HepG2 (cell line): ENCODE measurements around the gene SYT8. TPM values are rescaled to one million over a fixed set of nuclear protein-coding genes. Genes with fewer than 3 reads are reported as not detected.

Source experiments
- ATF1 ChIP-seq: IDR thresholded peaks from 2 replicates; pipeline ENCODE4 v1.6.1; 2016; ENCODE audit warnings: mild to moderate bottlenecking, control low read depth
- DNMT1 ChIP-seq: sonication (generic); formaldehyde crosslinking; IDR thresholded peaks from 2 replicates; pipeline ENCODE4 v1.5.1; 2020; ENCODE audit warnings: mild to moderate bottlenecking, missing genetic modification reagents
- GABPB1 ChIP-seq: IDR thresholded peaks from 2 replicates; pipeline ENCODE4 v1.6.1; 2016; ENCODE audit warnings: mild to moderate bottlenecking, missing genetic modification reagents, moderate library complexity, missing compliant biosample characterization
- GFI1 ChIP-seq: sonication (generic); formaldehyde crosslinking; IDR thresholded peaks from 2 replicates; pipeline ENCODE4 v1.5.0; 2020; ENCODE audit warnings: missing genetic modification reagents, mild to moderate bottlenecking, borderline replicate concordance
- HCFC1 ChIP-seq: fragments of 150-350 bp; IDR thresholded peaks from 2 replicates; pipeline ENCODE4 v1.6.1; 2014; ENCODE audit warnings: low read depth, low read length
- NFKBIZ ChIP-seq: IDR thresholded peaks from 2 replicates; pipeline ENCODE4 v1.6.1; 2018; ENCODE audit warnings: missing genetic modification reagents, missing compliant biosample characterization
- NONO ChIP-seq, 2 experiments: fragments of 450-650 bp in 1 of 2; sonication (generic) in 1 of 2; formaldehyde crosslinking in 1 of 2; IDR thresholded peaks in 1 of 2; conservative IDR thresholded peaks in 1 of 2; 2 replicates each; pipeline versions ENCODE4 v1.6.1 to v1.8.0; 2017 to 2022; ENCODE audit warnings: mild to moderate bottlenecking in 1 of 2, missing genetic modification reagents in 1 of 2, moderate library complexity in 1 of 2
- ZBTB20 ChIP-seq: sonication (generic); formaldehyde crosslinking; IDR thresholded peaks from 2 replicates; pipeline ENCODE4 v1.8.1; 2023; ENCODE audit warnings: missing genetic modification reagents, low read depth, mild to moderate bottlenecking, borderline replicate concordance
- ZBTB7B ChIP-seq: sonication (generic); formaldehyde crosslinking; IDR thresholded peaks from 2 replicates; pipeline ENCODE4 v1.4.0; 2020; ENCODE audit warnings: missing genetic modification reagents
- ZNF225 ChIP-seq: sonication (generic); formaldehyde crosslinking; IDR thresholded peaks from 2 replicates; pipeline ENCODE4 v1.4.0; 2020; ENCODE audit warnings: mild to moderate bottlenecking, missing genetic modification reagents
- ZNF253 ChIP-seq: sonication (generic); formaldehyde crosslinking; IDR thresholded peaks from 2 replicates; pipeline ENCODE4 v1.8.0; 2022; ENCODE audit warnings: mild to moderate bottlenecking, missing genetic modification reagents, borderline replicate concordance
- ZNF431 ChIP-seq: sonication (generic); formaldehyde crosslinking; IDR thresholded peaks from 2 replicates; pipeline ENCODE4 v1.9.0; 2022; ENCODE audit warnings: missing genetic modification reagents, low read depth, mild to moderate bottlenecking, borderline replicate concordance
- ZNF460 ChIP-seq: sonication (generic); formaldehyde crosslinking; IDR thresholded peaks from 2 replicates; pipeline ENCODE4 v1.5.1; 2020; ENCODE audit warnings: missing genetic modification reagents, mild to moderate bottlenecking, borderline replicate concordance
- ZNF512B ChIP-seq: sonication (generic); formaldehyde crosslinking; IDR thresholded peaks from 2 replicates; pipeline ENCODE4 v1.5.1; 2020; ENCODE audit warnings: missing genetic modification reagents, mild to moderate bottlenecking, borderline replicate concordance
- ZNF589 ChIP-seq: sonication (generic); formaldehyde crosslinking; conservative IDR thresholded peaks from 2 replicates; pipeline ENCODE4 v1.8.0; 2022; ENCODE audit warnings: mild to moderate bottlenecking, moderate library complexity, missing genetic modification reagents
- ZNF687 ChIP-seq: sonication (generic); formaldehyde crosslinking; IDR thresholded peaks from 2 replicates; pipeline ENCODE4 v1.5.1; 2020; ENCODE audit warnings: mild to moderate bottlenecking, missing genetic modification reagents, moderate library complexity
- ZNF704 ChIP-seq: sonication (generic); formaldehyde crosslinking; IDR thresholded peaks from 2 replicates; pipeline ENCODE4 v1.8.1; 2023; ENCODE audit warnings: mild to moderate bottlenecking, inconsistent platforms, moderate library complexity, missing genetic modification reagents, borderline replicate concordance
- polyA plus RNA-seq, 8 experiments: library from polyadenylated mRNA; depleted of rRNA in 3 of 8; stranded (reverse) in 7 of 8; unstranded in 1 of 8; fragments of >200 nt; fragmentation: Illumina TruSeq in 4 of 8; extraction: Trizol in 4 of 8; gene quantifications; 2 replicates each; pipeline versions ENCODE4 v1.2.1 to v1.2.3, GENCODE V29; 2011 to 2016; ENCODE audit warnings: low read depth in 4 of 8, missing spikeins in 1 of 8, mixed read lengths in 1 of 8; ENCODE audit not compliant: insufficient read depth in 1 of 8
- total RNA-seq, 5 experiments: library from RNA; depleted of rRNA; stranded (reverse); fragments of >200 nt; fragmentation: Illumina TruSeq; extraction: Trizol; gene quantifications; 2 replicates each; pipeline ENCODE4 v1.2.3, GENCODE V29; 2016; ENCODE audit warnings: low read depth in 1 of 5

Gene SYT8
- total and polyA plus RNA-seq, 2 of the 13 experiments (the other 11 are each of a cell fraction or from before 2014, with no cell fraction given) = 0.60 to 2.3 TPM

- TF ChIP-seq ZBTB20 (CRISPR knock-in tag) (peak; percentile 90; the same call in 1 of the 2 replicates), GABPB1 (CRISPR knock-in tag) (peak; percentile 85), ZNF225 (no peak), GFI1 (CRISPR knock-in tag) (peak; percentile 48; the same call in 1 of the 2 replicates), ZNF589 (CRISPR knock-in tag) (peak; percentile 65; the same call in 1 of the 2 replicates), ZNF704 (CRISPR knock-in tag) (no peak), ZNF512B (peak; percentile 98; the same call in 1 of the 2 replicates), NONO (IDR thresholded peaks at IDR 0.05) (no peak), NONO (CRISPR knock-in tag; conservative IDR thresholded peaks at IDR 0.05) (peak; percentile 82), ZNF460 (CRISPR knock-in tag) (no peak; the same call in 1 of the 2 replicates), HCFC1 (no peak), NFKBIZ (CRISPR knock-in tag) (0 out of 2 replicates have a peak, but pooled peaks have one; percentile 76), ATF1 (CRISPR knock-in tag) (peak; percentile 30; the same call in 1 of the 2 replicates), DNMT1 (CRISPR knock-in tag) (peak; percentile 95), ZBTB7B (CRISPR knock-in tag) (peak; percentile 97), ZNF687 (peak; percentile 100), ZNF431 (CRISPR knock-in tag) (peak; percentile 97; the same call in 1 of the 2 replicates), ZNF253 (CRISPR knock-in tag) (no peak; the same call in 1 of the 2 replicates)
These were observed 7.6 kb downstream of the SYT8 start (continued) for GRCh38 chr11:1842149-1843097.
